Activated CD4-positive, alpha-beta T cell treated with anti-CD3 and anti-CD28 coated beads, Interleukin-2, Interleukin-4, amounts not matched to agents 100 ng/mL and 50 ng/mL, durations not matched to agents 16 hours and 8 hours (primary cell): ENCODE data around the gene ZSCAN5A.
"Not testable (repeated sequence)": the region's sequence is repeated elsewhere in the genome, so short reads cannot be mapped to it uniquely, and the experiment has no call there.

Experiments
- DNase-seq: peaks from one replicate; pipeline ENCODE4 v3.0.0-alpha.2; 2020; ENCODE audit warnings: low spot score

Gene ZSCAN5A

DNA sequence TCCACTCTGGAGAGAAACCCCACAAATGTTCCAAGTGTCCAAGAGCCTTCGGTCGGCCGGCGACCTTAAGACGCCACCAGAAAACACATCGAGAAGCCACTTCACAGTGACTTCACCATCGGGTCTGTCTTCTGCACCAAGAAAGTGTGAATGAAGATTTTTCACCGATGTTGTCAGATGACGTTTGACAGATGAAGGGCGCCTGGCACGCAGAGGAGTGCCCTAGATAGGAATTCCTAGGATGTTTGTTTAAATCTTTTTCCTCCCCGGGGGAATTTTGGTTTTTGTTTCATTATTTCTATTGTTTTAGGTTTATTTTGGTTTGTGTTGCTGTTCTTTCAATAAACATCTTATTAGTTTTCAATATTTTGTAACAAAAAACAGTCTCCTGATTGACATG, 105.5 kb downstream of the ZSCAN5A start:
- no peak for DNase-seq

DNA sequence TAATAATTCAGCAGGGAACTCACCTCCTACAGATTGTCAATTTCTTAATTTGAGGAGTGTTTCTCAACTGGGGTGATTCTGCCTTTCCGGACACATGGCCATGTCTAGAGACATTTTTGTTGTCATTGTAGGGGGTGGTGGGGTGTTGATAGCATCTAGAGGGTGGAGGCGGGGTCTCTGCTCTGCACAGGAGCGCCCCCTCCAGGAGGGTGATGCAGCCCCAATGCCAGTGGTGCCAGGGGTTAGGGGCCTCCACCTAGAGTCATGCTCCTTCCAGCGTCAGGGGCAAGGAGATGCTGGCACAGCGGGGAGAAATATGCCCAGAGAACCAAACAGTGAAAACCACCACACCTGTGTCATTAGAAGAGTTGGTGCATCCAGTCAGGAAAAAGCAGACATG, 107.1 kb downstream of the ZSCAN5A start:
- not testable (repeated sequence) for DNase-seq

DNA sequence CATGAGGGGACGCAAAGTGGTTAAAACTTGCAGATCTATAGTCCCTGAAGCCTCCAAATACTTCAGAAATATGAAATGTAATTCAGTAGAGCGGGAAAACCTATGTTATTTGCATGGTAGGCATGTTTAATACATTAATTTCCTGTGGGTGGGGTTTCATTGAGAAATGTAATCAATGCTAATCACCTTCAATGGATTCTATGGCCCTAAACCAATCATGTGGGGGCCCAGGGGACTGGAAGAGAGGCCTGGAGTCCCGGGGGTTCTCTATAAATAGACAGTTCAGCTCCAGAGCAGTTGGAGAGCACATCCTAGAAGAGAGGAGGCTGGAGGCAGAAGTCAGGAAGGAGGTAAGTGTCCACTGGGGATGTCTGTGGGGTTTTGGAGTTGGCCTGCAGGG, 112.7 kb downstream of the ZSCAN5A start, which contains the start of gene ZSCAN5C:
Gene ZSCAN5C, plus strand, starts transcription at position 301 of the 400 bp plus-strand sequence. CDS start 3,641 bp downstream, outside the sequence.
- DNase-seq, result no peak

DNA sequence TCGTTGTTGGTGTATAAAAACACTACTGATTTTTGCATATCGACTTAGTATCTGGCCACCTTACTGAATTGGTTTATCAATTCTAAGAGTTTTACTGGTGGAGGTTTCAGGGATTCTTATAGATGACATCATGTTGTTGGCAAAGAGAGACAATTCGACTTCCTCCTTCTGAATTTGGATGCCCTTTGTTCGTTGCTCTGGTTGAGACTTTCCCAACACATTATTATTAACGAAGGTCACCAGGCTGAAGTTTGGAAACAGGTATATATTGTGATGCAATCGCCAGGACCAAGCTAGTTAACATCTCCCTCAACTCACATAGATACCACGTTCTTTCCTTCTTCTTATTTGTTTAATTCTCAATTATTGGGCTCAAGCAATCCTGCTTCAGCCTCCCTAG, 115.0 kb downstream of the ZSCAN5A start:
- no peak for DNase-seq

- DNase-seq, result not testable (repeated sequence)
These were observed 117.0 kb downstream of the ZSCAN5A start, which contains the start of gene ZSCAN5B for GRCh38 chr19:56197646-56198045. ZSCAN5B (minus strand) TSS chr19:56197783; CDS start chr19:56193052, 4,731 bp downstream.

- DNase-seq, result no peak
These were observed 120.5 kb downstream of the ZSCAN5A start for GRCh38 chr19:56193981-56194640.

- DNase-seq, result no peak
These were observed 122.9 kb downstream of the ZSCAN5A start for GRCh38 chr19:56191711-56192110.

- DNase-seq, result no peak
These were observed 123.5 kb downstream of the ZSCAN5A start for GRCh38 chr19:56191115-56191514.

DNA sequence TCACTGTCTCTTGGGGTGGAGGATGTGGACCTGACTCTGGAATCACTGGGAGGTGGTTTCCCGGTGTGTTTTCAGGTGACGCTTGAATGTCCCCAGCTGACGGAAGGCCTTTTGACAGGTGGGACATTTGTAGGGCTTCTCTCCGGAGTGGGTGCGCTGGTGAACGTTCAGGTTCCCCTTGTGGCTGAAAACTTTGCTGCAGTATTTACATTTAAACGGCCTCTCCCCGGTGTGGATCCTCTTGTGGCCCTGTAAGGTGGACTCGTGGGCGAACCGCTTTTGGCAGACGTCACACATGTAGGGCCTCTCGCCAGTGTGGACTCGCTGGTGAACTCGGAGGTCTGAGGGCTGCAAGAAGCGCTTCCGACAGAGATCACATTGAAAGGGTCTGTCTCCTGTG, 124.9 kb downstream of the ZSCAN5A start:
- DNase-seq, result no peak

DNA sequence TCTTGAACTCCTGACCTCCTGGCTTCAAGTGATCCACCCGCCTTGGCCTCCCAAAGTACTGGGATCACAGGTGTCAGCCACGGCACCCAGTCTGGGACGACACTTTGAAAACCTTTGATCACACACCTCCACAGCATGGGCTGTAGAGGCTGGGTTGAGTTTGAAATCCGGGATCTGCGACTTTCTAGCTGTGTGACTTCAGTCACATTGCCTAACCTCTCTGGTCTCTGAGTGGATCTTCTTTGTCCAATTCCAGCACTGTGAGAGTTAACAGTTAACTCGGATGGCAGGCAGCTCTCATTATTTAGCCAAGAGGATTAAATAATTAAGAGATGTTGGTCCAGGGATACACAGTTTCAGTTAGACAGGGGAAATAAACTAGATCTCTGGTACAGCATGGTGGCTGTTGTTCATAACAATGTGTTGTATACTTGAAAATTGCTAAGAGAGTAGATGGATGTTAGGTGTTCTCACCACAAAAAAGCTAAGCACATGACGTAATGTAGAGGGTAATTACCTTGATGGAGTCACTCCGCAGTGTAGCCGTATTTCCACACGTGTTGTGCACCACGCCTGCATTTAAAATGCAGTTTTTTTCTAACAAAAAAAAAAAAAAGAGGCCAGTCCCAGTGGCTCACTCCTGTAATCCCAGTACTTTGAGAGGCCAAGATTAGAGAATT, 136.9 kb downstream of the ZSCAN5A start:
- no peak for DNase-seq

DNA sequence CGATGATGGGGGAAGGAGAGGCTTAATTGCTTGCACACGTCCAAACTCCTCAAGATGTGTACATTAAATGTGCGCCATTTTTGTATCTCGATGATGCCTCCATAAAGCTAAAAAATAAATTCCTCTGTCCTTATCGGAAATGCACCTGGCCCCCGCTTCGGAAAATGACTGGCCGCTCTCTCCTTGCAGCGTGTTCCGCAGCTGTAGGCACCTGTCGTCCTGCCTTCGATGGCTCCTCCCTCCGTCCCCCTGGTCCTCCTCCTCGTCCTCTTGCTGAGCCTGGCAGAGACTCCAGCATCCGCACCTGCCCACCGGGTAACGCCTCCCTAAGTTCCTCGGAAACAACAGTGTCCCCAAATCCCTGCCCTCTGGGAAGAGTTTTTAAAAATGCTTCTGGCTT, 137.8 kb downstream of the ZSCAN5A start:
- no peak for DNase-seq

DNA sequence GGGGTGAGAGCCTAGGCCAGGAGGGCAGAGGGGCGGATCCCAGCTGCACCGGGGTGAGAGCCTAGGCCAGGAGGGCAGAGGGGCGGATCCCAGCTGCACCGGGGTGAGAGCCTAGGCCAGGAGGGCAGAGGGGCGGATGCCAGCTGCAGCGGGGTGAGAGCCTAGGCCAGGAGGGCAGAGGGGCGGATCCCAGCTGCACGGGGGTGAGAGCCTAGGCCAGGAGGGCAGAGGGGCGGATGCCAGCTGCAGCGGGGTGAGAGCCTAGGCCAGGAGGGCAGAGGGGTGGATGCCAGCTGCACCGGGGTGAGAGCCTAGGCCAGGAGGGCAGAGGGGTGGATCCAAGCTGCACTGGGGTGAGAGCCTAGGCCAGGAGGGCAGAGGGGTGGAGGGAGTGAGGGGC, 138.3 kb downstream of the ZSCAN5A start:
- DNase-seq, result not testable (repeated sequence)

GRCh38 chr19:56175861-56176307, 138.8 kb downstream of the ZSCAN5A start, which contains the start of gene GALP:
GALP (plus strand) TSS chr19:56176008; CDS start chr19:56177109, 1,101 bp downstream.
- DNase-seq, result not testable (repeated sequence)

DNA sequence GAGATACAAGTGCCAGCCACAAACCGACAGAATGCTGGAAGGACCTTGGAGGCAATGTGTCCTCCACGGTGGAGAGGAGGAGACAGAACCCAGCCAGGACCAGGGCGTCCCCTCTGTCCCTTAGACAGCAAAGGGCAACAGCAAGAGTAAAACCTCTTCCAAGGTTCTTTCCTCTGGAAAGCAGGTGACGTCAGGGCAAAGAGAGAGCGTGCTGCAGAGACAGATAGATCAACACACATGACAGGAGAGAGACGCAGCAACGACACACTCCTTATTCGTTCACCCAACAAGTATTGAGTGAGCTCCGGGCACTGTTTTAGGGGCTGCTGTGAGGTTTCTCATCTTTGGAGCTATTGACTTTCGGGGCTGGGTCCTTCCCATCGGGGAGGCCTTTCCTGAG, 140.1 kb downstream of the ZSCAN5A start:
- no peak for DNase-seq

DNA sequence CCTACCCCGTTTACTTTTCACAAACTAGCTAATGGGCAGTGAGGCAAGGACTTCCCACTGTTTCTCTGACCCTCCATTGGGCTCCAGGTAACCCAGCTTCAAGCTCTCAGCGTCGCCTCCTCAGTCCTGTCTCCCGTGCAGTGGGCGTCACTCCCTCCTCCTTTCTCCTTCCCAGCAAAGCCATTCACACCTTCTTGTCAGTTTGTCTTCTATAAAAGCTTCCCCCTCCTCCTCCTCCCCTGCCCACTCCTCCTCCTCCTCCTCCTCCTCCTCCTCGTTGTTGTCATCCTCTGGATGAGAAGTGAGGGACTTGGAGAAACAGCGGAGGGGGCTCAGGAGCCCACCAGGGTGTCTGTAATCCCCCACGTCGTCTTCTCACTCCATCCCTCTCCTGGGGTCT, 140.6 kb downstream of the ZSCAN5A start:
- no peak for DNase-seq
